Measurements from ENCODE around the gene KANSL1.

DNA sequence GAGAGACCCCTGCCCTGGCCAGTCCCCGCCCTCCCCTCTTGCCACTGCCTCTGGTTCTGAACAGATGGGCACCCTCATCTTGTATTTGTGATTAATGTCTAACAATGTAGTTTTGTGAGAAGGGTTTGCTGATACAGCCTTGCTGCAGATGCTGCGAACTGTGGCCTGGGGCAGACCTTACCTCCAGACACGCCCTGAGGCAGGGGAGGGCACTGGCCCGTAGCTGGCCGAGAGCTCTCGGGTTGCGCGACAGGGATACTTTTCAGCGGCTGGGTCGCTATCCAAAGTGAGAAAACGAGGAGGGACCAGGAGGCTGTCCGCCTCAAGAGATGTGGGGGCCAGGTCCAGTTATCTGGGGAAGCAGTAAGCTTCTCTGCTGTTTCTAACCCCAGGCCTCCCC, 172.2 kb downstream of the KANSL1 start:
- no peak for TF ChIP-seq MEF2A (IDR thresholded peaks at IDR 0.05; ENCODE audit: borderline replicate concordance, low read depth)
- no peak for TF ChIP-seq POLR2AphosphoS5 (IDR thresholded peaks at IDR 0.05; ENCODE audit: low read depth, low read length)
- no peak for TF ChIP-seq RXRA (IDR thresholded peaks at IDR 0.05; ENCODE audit: borderline replicate concordance, low read depth)
- TF ChIP-seq SMC3 (IDR thresholded peaks at IDR 0.05; ENCODE audit: low read depth, low read length): no peak
- no peak for TF ChIP-seq RAD21 (IDR thresholded peaks at IDR 0.05; ENCODE audit: low read length)
- TF ChIP-seq, protein P1, sequence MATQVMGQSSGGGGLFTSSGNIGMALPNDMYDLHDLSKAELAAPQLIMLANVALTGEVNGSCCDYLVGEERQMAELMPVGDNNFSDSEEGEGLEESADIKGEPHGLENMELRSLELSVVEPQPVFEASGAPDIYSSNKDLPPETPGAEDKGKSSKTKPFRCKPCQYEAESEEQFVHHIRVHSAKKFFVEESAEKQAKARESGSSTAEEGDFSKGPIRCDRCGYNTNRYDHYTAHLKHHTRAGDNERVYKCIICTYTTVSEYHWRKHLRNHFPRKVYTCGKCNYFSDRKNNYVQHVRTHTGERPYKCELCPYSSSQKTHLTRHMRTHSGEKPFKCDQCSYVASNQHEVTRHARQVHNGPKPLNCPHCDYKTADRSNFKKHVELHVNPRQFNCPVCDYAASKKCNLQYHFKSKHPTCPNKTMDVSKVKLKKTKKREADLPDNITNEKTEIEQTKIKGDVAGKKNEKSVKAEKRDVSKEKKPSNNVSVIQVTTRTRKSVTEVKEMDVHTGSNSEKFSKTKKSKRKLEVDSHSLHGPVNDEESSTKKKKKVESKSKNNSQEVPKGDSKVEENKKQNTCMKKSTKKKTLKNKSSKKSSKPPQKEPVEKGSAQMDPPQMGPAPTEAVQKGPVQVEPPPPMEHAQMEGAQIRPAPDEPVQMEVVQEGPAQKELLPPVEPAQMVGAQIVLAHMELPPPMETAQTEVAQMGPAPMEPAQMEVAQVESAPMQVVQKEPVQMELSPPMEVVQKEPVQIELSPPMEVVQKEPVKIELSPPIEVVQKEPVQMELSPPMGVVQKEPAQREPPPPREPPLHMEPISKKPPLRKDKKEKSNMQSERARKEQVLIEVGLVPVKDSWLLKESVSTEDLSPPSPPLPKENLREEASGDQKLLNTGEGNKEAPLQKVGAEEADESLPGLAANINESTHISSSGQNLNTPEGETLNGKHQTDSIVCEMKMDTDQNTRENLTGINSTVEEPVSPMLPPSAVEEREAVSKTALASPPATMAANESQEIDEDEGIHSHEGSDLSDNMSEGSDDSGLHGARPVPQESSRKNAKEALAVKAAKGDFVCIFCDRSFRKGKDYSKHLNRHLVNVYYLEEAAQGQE (IDR thresholded peaks at IDR 0.05; ENCODE audit: low read depth, low read length): no peak
- TF ChIP-seq TCF12 (IDR thresholded peaks at IDR 0.05): no peak
- TF ChIP-seq, protein P2, sequence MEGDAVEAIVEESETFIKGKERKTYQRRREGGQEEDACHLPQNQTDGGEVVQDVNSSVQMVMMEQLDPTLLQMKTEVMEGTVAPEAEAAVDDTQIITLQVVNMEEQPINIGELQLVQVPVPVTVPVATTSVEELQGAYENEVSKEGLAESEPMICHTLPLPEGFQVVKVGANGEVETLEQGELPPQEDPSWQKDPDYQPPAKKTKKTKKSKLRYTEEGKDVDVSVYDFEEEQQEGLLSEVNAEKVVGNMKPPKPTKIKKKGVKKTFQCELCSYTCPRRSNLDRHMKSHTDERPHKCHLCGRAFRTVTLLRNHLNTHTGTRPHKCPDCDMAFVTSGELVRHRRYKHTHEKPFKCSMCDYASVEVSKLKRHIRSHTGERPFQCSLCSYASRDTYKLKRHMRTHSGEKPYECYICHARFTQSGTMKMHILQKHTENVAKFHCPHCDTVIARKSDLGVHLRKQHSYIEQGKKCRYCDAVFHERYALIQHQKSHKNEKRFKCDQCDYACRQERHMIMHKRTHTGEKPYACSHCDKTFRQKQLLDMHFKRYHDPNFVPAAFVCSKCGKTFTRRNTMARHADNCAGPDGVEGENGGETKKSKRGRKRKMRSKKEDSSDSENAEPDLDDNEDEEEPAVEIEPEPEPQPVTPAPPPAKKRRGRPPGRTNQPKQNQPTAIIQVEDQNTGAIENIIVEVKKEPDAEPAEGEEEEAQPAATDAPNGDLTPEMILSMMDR (IDR thresholded peaks at IDR 0.05): no peak
